ENCODE results near the gene ATP6V1B1. TPM values are rescaled to one million over a fixed set of nuclear protein-coding genes. Genes with fewer than 3 reads are reported as not detected.

ATP6V1B1 gene
- 1 to 10 TPM in 1 of 4 donors, under 1 TPM in 1, not detected in 2; 0.97 to 1.2 TPM for total RNA-seq

GRCh38 chr2:70935468-70936164 is at the start of gene ATP6V1B1:
TSS of gene ATP6V1B1 (plus strand) at chr2:70935900. CDS start at chr2:70935955, 55 bp downstream.
- 43 to 59% methylated on average over 4 to 11 of the region's 14 CpGs for WGBS, 2 donors
- no peak for TF ChIP-seq POLR2A (IDR thresholded peaks at IDR 0.05)
- no peak for TF ChIP-seq CTCF (IDR thresholded peaks at IDR 0.05)
- no peak within 1 kb of the TSS for H3K4me3 ChIP-seq
- H3K27ac ChIP-seq = no peak within 1 kb of the TSS
- no peak for DNase-seq
- peaks cover 0 to 40% (median 0%) of the 10 kb centered on the region in 4 donors for H3K27me3 ChIP-seq
- intact Hi-C loops (cut with DNase I) = no loop called here
- H3K9me3 ChIP-seq = no peaks in the 10 kb centered on the region
- no peaks in the 10 kb centered on the region for H3K36me3 ChIP-seq
- H3K4me1 ChIP-seq = no peaks in the 10 kb centered on the region

GRCh38 chr2:70886541-70886987 is 49.1 kb upstream of the ATP6V1B1 start:
- no peaks in the 10 kb centered on the region for H3K36me3 ChIP-seq
- WGBS, 2 donors = 25 to 26% methylated on average over 10 of the region's 10 CpGs
- peak overlapping the region in 1 of 4 donors; percentile 13 for H3K4me3 ChIP-seq
- TF ChIP-seq CTCF (IDR thresholded peaks at IDR 0.05) (no peak), POLR2A (IDR thresholded peaks at IDR 0.05) (no peak)
- intact Hi-C loops (cut with DNase I) = no loop called here
- no peak for DNase-seq
- no peak overlapping the region for H3K27ac ChIP-seq
- H3K4me1 ChIP-seq = peaks cover 18 to 29% (median 19%) of the 10 kb centered on the region in 3 donors
- H3K27me3 ChIP-seq = peaks cover 15 to 100% (median 44%) of the 10 kb centered on the region in 4 donors
- no peaks in the 10 kb centered on the region for H3K9me3 ChIP-seq

GRCh38 chr2:70887208-70887549 is 48.5 kb upstream of the ATP6V1B1 start:
- Histone ChIP-seq H3K36me3 (no peaks in the 10 kb centered on the region), H3K4me3 (peak overlapping the region; percentile 23 to 66 (median 40)), H3K4me1 (peaks cover 18 to 29% (median 19%) of the 10 kb centered on the region in 3 donors), H3K27ac (peak overlapping the region in 1 of 4 donors; percentile 40), H3K27me3 (peaks cover 15 to 100% (median 44%) of the 10 kb centered on the region in 4 donors), H3K9me3 (no peaks in the 10 kb centered on the region)
- DNase-seq = no peak
- intact Hi-C loops (cut with DNase I) = no loop called here
- 11 to 15% methylated on average over 6 to 8 of the region's 8 CpGs for WGBS, 2 donors
- TF ChIP-seq POLR2A (IDR thresholded peaks at IDR 0.05) = no peak
- TF ChIP-seq CTCF (IDR thresholded peaks at IDR 0.05) = no peak

GRCh38 chr2:70887550-70888246 is 48.0 kb upstream of the ATP6V1B1 start:
- no peaks in the 10 kb centered on the region for H3K9me3 ChIP-seq
- TF ChIP-seq POLR2A (IDR thresholded peaks at IDR 0.05) (no peak), CTCF (IDR thresholded peaks at IDR 0.05) (no peak)
- H3K27ac ChIP-seq = peak overlapping the region in 1 of 4 donors; percentile 40
- no peak for DNase-seq
- no peaks in the 10 kb centered on the region for H3K36me3 ChIP-seq
- intact Hi-C loops (cut with DNase I) = no loop called here
- peaks cover 18 to 29% (median 19%) of the 10 kb centered on the region in 3 donors for H3K4me1 ChIP-seq
- H3K27me3 ChIP-seq = peaks cover 15 to 100% (median 44%) of the 10 kb centered on the region in 4 donors
- H3K4me3 ChIP-seq = peak overlapping the region; percentile 23 to 66 (median 40)
- WGBS, 2 donors = 8 to 12% methylated on average over 11 to 22 of the region's 58 CpGs

- no peak for DNase-seq
- Histone ChIP-seq H3K36me3 (no peaks in the 10 kb centered on the region), H3K27ac (no peak overlapping the region), H3K4me3 (peak overlapping the region in 3 of 4 donors; percentile 25 to 66 (median 41)), H3K9me3 (no peaks in the 10 kb centered on the region), H3K4me1 (peaks cover 18 to 29% (median 19%) of the 10 kb centered on the region in 3 donors), H3K27me3 (peaks cover 15 to 100% (median 44%) of the 10 kb centered on the region in 4 donors)
- intact Hi-C loops (cut with DNase I) = no loop called here
- 12 to 15% methylated on average over 27 of the region's 27 CpGs for WGBS, 2 donors
- TF ChIP-seq CTCF (IDR thresholded peaks at IDR 0.05) (no peak), POLR2A (IDR thresholded peaks at IDR 0.05) (no peak)
Measured at GRCh38 chr2:70888366-70888922, 47.3 kb upstream of the ATP6V1B1 start.

Measured in esophagus squamous epithelium (tissue), 5 donors.